Stimulated activated CD4-positive, alpha-beta T cell treated with anti-CD3 and anti-CD28 coated beads, TNF-alpha, amount 100 ng/mL, for 24 hours (primary cell): ENCODE measurements around the gene GRB7.

Experiments used
- DNase-seq, 3 experiments: peaks; one replicate each; pipeline ENCODE4 v3.0.0-alpha.2; 2020; ENCODE audit warnings: low read depth in 3 of 3

Gene GRB7

GRCh38 chr17:39772987-39773934 lies 35.5 kb downstream of the GRB7 start:
- no peak for DNase-seq

GRCh38 chr17:39774047-39774446 lies 36.3 kb downstream of the GRB7 start:
- DNase-seq, result no peak

- no peak for DNase-seq
Observed at GRCh38 chr17:39775031-39775430, 37.3 kb downstream of the GRB7 start.

GRCh38 chr17:39776252-39776651 lies 38.5 kb downstream of the GRB7 start:
- DNase-seq, result no peak

GRCh38 chr17:39777534-39778365 lies 40.0 kb downstream of the GRB7 start:
- DNase-seq, result no peak

- no peak for DNase-seq
Observed at GRCh38 chr17:39781031-39781860, 43.5 kb downstream of the GRB7 start.

GRCh38 chr17:39781861-39782213 lies 44.1 kb downstream of the GRB7 start:
- no peak for DNase-seq

- no peak for DNase-seq
Observed at GRCh38 chr17:39782481-39782880, 44.7 kb downstream of the GRB7 start.

- no peak for DNase-seq
Observed at GRCh38 chr17:39782980-39783379, 45.2 kb downstream of the GRB7 start.

GRCh38 chr17:39787041-39787440 lies 49.3 kb downstream of the GRB7 start:
- no peak for DNase-seq

GRCh38 chr17:39787743-39788484 lies 50.2 kb downstream of the GRB7 start:
- DNase-seq, result no peak

- peak in 2 of 3 experiments; percentile 42 for DNase-seq
Observed at GRCh38 chr17:39791111-39791992, 53.6 kb downstream of the GRB7 start.

- no peak for DNase-seq
Observed at GRCh38 chr17:39792526-39793221, 54.9 kb downstream of the GRB7 start.

- no peak for DNase-seq
Observed at GRCh38 chr17:39793301-39793872, 55.6 kb downstream of the GRB7 start.

- no peak for DNase-seq
Observed at GRCh38 chr17:39794249-39794970, 56.7 kb downstream of the GRB7 start.
